Measurements from ENCODE around the gene PRKAG2. TPM values are rescaled to one million over a fixed set of nuclear protein-coding genes. Genes with fewer than 3 reads are reported as not detected.

The PRKAG2 gene
- total RNA-seq, 1 donor from 2014 or later = 13.5 TPM

DNA sequence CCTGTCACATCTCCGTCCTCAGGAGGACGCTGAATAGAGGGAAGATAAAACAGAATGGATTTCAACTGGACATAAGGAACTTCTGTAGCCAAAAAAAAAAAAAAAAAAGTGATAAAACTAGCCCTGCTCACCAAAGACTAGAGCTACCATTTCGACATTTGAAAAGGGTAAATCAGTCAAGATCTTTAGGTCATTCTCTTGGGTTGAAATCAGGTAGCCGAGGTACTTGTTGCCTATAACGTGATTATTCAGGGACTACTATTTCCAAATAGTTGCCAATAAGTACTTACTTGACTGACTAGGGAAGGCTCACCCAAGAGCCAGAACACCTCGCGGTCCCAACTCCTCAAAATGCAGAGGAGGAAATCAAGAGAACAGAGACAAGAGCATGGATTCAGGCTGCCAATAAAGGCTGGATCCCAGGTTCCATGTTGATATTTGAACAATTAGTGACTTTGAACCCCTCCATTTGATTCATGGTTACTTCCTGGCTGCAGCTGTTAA lies 359.3 kb downstream of the PRKAG2 start:
- peak overlapping the region; percentile 92 for H3K4me3 Mint-ChIP-seq (ENCODE audit: unreplicated experiment)
- no peak for DNase-seq (ENCODE audit: extremely low spot score, unreplicated experiment)
- peaks cover 3% of the 10 kb centered on the region for H3K36me3 Mint-ChIP-seq (ENCODE audit: unreplicated experiment)
- TF ChIP-seq CTCF (IDR thresholded peaks at IDR 0.05) = no peak
- H3K4me1 Mint-ChIP-seq (ENCODE audit: unreplicated experiment) = peaks cover 41% of the 10 kb centered on the region
- H3K9me3 Mint-ChIP-seq (ENCODE audit: unreplicated experiment) = peaks cover 6% of the 10 kb centered on the region
- peak overlapping the region; percentile 95 for H3K27ac Mint-ChIP-seq (ENCODE audit: unreplicated experiment)
- H3K27me3 Mint-ChIP-seq (ENCODE audit: unreplicated experiment) = no peaks in the 10 kb centered on the region

- DNase-seq (ENCODE audit: extremely low spot score, unreplicated experiment) = no peak
- no peak for TF ChIP-seq CTCF (IDR thresholded peaks at IDR 0.05)
- H3K27ac Mint-ChIP-seq (ENCODE audit: unreplicated experiment) = no peak overlapping the region
- H3K4me3 Mint-ChIP-seq (ENCODE audit: unreplicated experiment) = no peak overlapping the region
- H3K27me3 Mint-ChIP-seq (ENCODE audit: unreplicated experiment) = no peaks in the 10 kb centered on the region
- peaks cover 3% of the 10 kb centered on the region for H3K36me3 Mint-ChIP-seq (ENCODE audit: unreplicated experiment)
- peaks cover 6% of the 10 kb centered on the region for H3K9me3 Mint-ChIP-seq (ENCODE audit: unreplicated experiment)
- peaks cover 45% of the 10 kb centered on the region for H3K4me1 Mint-ChIP-seq (ENCODE audit: unreplicated experiment)
These were observed 361.7 kb downstream of the PRKAG2 start for GRCh38 chr7:151515276-151515565.

DNA sequence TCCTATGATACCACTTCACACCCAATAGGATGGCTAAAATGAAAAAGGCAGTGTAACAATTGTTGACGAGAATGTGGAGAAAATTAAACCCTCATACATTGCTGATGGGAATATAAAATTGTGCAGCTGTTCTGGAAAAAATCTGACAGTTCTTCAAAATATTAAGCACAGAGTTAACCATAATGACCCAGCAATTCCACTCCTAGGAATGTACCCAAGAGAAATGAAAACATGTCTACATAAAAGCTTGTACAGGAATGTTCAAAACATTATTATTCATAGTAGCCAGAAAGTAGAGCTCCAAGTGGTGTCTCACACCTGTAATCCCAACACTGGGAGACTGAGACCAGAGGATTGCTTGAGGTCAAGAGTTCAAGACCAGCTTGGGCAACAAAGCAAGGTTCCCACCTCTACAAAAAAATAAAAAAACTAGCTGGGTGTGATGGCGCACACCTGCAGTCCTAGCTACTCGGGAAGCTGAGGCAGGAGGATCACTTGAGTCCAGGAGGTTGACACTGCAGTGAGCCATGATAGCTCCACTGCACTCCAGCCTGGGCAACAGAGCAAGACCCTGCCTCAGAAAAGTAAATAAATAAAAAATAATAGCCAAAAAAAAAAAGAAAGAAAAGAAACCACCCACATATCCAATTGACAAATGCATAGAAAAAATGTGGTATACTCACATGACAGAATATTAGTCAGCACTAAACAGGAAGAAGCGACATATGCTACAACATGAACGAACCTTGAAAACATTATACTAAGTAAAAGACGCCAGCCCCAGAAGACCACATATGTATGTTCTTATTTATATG lies 362.2 kb downstream of the PRKAG2 start:
- Mint-ChIP-seq H3K27ac (ENCODE audit: unreplicated experiment) (peak overlapping the region; percentile 6), H3K36me3 (ENCODE audit: unreplicated experiment) (peaks cover 3% of the 10 kb centered on the region), H3K27me3 (ENCODE audit: unreplicated experiment) (no peaks in the 10 kb centered on the region), H3K9me3 (ENCODE audit: unreplicated experiment) (peaks cover 6% of the 10 kb centered on the region), H3K4me3 (ENCODE audit: unreplicated experiment) (no peak overlapping the region), H3K4me1 (ENCODE audit: unreplicated experiment) (peaks cover 48% of the 10 kb centered on the region)
- no peak for DNase-seq (ENCODE audit: extremely low spot score, unreplicated experiment)
- TF ChIP-seq CTCF (IDR thresholded peaks at IDR 0.05) = no peak

DNA sequence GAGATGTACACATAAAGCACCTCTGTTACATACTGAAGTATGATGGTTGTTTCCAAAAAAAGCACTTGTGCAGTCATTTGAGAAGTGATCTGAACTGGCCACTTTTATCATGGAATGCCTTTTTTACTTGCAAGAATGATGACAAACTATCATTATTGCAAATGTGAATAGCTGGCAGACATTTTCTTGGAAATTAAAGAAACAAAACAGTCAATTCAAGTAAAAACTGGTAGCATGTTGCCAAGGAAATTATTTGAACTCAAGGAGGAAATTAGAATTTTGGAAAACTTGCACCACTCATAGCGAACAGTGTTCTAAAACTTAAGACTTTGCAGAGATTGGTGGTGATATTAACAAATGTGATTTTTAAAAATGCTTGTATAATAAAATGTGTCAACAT lies 363.8 kb downstream of the PRKAG2 start:
- H3K4me3 Mint-ChIP-seq (ENCODE audit: unreplicated experiment) = no peak overlapping the region
- no peaks in the 10 kb centered on the region for H3K27me3 Mint-ChIP-seq (ENCODE audit: unreplicated experiment)
- H3K9me3 Mint-ChIP-seq (ENCODE audit: unreplicated experiment) = peaks cover 6% of the 10 kb centered on the region
- no peak overlapping the region for H3K27ac Mint-ChIP-seq (ENCODE audit: unreplicated experiment)
- no peak for DNase-seq (ENCODE audit: extremely low spot score, unreplicated experiment)
- H3K36me3 Mint-ChIP-seq (ENCODE audit: unreplicated experiment) = peaks cover 3% of the 10 kb centered on the region
- TF ChIP-seq CTCF (IDR thresholded peaks at IDR 0.05) = no peak
- peaks cover 58% of the 10 kb centered on the region for H3K4me1 Mint-ChIP-seq (ENCODE audit: unreplicated experiment)

DNA sequence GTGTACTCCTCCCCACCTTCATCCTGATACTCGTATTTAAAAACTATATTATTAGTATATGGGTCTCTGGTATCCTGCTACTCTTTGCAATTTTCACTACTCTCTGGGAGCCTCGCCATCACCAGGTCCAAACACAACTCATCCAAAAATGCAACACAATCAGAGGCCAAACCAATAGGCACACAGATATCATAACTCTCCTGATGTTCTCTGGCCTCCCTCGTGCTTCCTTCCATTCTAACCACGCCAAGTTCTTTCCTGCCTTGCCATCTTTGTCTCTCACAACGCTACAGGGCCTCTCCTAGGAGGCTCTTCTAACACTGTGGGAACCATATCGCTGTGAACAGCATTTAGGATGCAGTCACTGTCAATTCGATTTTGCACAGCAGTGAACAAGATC lies 364.6 kb downstream of the PRKAG2 start:
- Mint-ChIP-seq H3K27ac (ENCODE audit: unreplicated experiment) (no peak overlapping the region), H3K4me3 (ENCODE audit: unreplicated experiment) (no peak overlapping the region), H3K36me3 (ENCODE audit: unreplicated experiment) (peaks cover 3% of the 10 kb centered on the region), H3K4me1 (ENCODE audit: unreplicated experiment) (peaks cover 56% of the 10 kb centered on the region), H3K9me3 (ENCODE audit: unreplicated experiment) (peaks cover 6% of the 10 kb centered on the region), H3K27me3 (ENCODE audit: unreplicated experiment) (no peaks in the 10 kb centered on the region)
- no peak for DNase-seq (ENCODE audit: extremely low spot score, unreplicated experiment)
- no peak for TF ChIP-seq CTCF (IDR thresholded peaks at IDR 0.05)
